ENCODE data around the gene ITPRIPL1.
"Not testable (repeated sequence)": the region's sequence is repeated elsewhere in the genome, so short reads cannot be mapped to it uniquely, and the experiment has no call there.

The ITPRIPL1 gene, protein sequence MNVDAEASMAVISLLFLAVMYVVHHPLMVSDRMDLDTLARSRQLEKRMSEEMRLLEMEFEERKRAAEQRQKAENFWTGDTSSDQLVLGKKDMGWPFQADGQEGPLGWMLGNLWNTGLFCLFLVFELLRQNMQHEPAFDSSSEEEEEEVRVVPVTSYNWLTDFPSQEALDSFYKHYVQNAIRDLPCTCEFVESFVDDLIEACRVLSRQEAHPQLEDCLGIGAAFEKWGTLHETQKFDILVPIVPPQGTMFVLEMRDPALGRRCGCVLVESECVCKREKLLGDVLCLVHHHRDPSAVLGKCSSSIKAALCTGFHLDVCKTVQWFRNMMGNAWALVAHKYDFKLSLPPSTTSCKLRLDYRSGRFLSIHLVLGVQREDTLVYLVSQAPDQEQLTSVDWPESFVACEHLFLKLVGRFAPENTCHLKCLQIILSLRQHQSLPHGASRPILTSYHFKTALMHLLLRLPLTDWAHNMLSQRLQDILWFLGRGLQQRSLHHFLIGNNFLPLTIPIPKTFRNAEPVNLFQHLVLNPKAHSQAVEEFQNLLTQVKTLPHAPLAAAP

GRCh38 chr2:96325041-96325883 is at the start of gene ITPRIPL1:
ITPRIPL1 (plus strand) TSS chr2:96325317; CDS start chr2:96325840, 523 bp downstream.
- TF ChIP-seq CTCF (IDR thresholded peaks at IDR 0.05; ENCODE audit: control insufficient read depth, insufficient read depth, low read depth, low read length, missing control alignments) = no peak
- no peak for DNase-seq (ENCODE audit: low read depth)
- peak within 1 kb of the TSS; percentile 47 for H3K4me3 ChIP-seq (ENCODE audit: control insufficient read depth, low read depth, low read length)

GRCh38 chr2:96276787-96277499 is 48.2 kb upstream of the ITPRIPL1 start:
- no peak for TF ChIP-seq CTCF (IDR thresholded peaks at IDR 0.05; ENCODE audit: control insufficient read depth, insufficient read depth, low read depth, low read length, missing control alignments)
- no peak for DNase-seq (ENCODE audit: low read depth)
- H3K4me3 ChIP-seq (ENCODE audit: control insufficient read depth, low read depth, low read length) = no peak overlapping the region

GRCh38 chr2:96287273-96287856 is 37.8 kb upstream of the ITPRIPL1 start:
- TF ChIP-seq CTCF (IDR thresholded peaks at IDR 0.05; ENCODE audit: control insufficient read depth, insufficient read depth, low read depth, low read length, missing control alignments) = no peak
- H3K4me3 ChIP-seq (ENCODE audit: control insufficient read depth, low read depth, low read length) = no peak overlapping the region
- DNase-seq (ENCODE audit: low read depth) = no peak

DNA sequence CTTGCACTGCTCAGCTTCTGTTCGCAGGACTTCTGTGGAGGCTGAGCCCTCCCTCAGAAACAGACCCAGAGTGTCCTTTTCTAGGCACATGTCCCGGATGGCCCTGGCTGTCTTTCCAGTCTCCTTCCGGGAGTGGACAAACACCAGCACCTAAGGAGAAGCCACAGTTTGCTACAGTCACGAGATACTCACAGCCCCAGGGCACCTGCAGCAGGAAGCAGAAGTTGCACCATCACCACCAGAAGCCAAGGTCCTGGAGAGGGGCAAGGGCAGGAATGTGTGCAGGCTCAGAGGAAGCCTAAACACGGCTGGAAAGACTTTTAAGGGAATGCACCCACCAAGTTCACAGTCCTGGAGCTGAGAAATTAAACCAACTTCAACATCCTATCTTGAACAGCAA is 33.4 kb upstream of the ITPRIPL1 start:
- TF ChIP-seq CTCF (IDR thresholded peaks at IDR 0.05; ENCODE audit: control insufficient read depth, insufficient read depth, low read depth, low read length, missing control alignments) = no peak
- H3K4me3 ChIP-seq (ENCODE audit: control insufficient read depth, low read depth, low read length) = no peak overlapping the region
- DNase-seq (ENCODE audit: low read depth) = no peak

DNA sequence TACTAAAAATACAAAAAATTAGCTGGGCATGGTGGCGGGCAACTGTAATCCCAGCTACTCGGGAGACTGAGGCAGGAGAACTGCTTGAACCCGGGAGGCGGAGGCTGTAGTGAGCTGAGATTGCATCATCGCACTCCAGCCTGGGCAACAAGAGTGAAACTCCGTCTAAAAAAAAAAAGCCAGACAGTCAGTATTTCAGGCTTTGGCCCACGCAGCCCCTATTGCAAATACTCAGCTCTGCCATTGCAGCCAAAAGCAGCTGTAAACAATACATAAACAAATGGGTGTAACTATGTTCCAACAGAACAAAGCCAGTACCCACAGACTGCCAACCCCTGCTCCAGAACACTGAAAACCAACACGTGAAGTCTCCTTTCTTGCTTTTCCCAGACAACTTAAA is 30.8 kb upstream of the ITPRIPL1 start:
- DNase-seq (ENCODE audit: low read depth); H3K4me3 ChIP-seq (ENCODE audit: control insufficient read depth, low read depth, low read length): not testable (repeated sequence)

GRCh38 chr2:96296925-96297324 is 28.2 kb upstream of the ITPRIPL1 start:
- H3K4me3 ChIP-seq (ENCODE audit: control insufficient read depth, low read depth, low read length) = no peak overlapping the region
- no peak for DNase-seq (ENCODE audit: low read depth)
- no peak for TF ChIP-seq CTCF (IDR thresholded peaks at IDR 0.05; ENCODE audit: control insufficient read depth, insufficient read depth, low read depth, low read length, missing control alignments)
